Epidermal melanocyte (primary cell): Measurements from ENCODE around the gene TBC1D3C.
"Not testable (repeated sequence)": the region's sequence is repeated elsewhere in the genome, so short reads cannot be mapped to it uniquely, and the experiment has no call there.

Experiments used
- DNase-seq: peaks from one replicate; pipeline ENCODE4 v3.0.0; 2011; ENCODE audit warnings: low spot score; ENCODE audit not compliant: insufficient read length

TBC1D3C gene

GRCh38 chr17:38068534-38068933 lies at the start of gene TBC1D3C:
TBC1D3C (minus strand) TSS chr17:38068634; CDS start chr17:38067066, 1,568 bp downstream.
- not testable (repeated sequence) for DNase-seq

- not testable (repeated sequence) for DNase-seq
Measured at GRCh38 chr17:38099262-38099661, 30.8 kb upstream of the TBC1D3C start.

DNA sequence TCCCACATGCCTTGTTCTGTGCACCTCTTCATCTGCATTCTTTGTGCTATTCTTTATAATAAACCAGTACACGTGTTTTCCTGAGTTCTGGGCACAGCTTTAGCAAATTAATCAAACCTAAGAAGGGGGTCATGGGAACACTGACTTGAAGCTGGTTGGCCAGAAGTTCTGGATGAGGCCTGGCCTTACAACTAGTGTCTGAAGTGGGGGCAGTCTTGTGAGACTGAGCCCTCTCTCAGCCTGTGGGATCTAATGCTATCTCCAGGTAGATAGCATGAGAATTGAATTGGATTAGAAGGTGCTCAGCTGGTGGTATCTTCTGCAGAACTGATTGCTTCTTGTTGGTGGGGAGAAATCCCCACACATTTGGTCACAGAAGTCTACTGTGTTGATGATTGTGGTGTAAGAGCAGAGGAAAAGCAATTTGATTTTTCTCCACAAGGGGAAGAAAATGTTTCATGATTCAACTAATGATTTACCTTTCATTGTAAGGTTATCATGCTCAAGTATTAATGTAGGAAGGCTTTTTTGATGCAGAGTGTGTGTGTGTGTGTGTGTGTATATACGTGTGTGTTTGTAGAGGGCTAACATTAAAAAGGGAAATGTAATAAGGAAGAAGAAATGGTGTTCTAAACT lies 25.7 kb upstream of the TBC1D3C start:
- DNase-seq = not testable (repeated sequence)

DNA sequence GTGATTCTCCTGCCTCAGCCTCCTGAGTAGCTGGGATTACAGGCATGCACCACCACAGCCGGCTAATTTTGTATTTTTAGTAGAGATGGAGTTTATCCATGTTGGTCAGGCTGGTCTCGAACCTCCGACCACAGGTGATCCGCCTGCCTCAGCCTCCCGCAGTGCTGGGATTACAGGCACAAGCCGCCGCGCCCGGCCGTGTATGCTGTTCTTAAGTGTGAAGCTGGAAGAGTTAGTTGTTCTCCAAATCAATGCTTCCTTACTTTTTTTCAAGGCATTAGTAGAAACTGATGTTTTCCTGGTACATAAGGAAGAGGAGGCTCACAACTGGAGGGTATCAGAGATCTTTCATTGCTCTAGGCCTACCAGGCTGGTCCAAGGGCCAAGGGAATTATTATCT lies 19.7 kb upstream of the TBC1D3C start:
- DNase-seq = not testable (repeated sequence)

DNA sequence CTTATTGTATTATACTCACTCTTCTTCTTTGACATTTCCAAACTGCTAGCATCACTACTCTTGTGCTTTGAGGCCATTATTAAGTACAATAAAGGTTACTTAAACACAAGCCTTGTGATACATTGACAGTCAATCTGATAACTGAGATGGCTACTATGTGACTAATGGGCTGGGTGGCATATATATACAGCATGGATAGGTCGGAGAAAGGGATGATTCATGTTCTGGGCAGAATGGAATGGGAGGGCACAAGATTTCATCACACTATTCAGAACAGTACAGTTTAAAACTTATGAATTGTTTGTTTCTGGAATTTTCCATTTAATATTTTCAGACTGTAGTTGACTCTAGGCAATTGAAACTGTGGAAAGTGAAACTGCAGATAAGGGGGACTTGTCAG lies 18.9 kb upstream of the TBC1D3C start:
- DNase-seq = not testable (repeated sequence)
